AG09319 (cell line): ENCODE data around the gene PROCR.

ENCODE experiments used
- DNase-seq: peaks from one replicate; pipeline ENCODE4 v3.0.0-alpha.2; 2010; ENCODE audit warnings: low read depth; ENCODE audit errors: extremely low read depth
- CTCF ChIP-seq: IDR thresholded peaks from 2 replicates; pipeline ENCODE4 v1.5.1; 2011; ENCODE audit warnings: low read depth, mild to moderate bottlenecking, inconsistent platforms, low read length, moderate library complexity

PROCR gene

GRCh38 chr20:35215066-35215956 is 43.4 kb downstream of the PROCR start:
- no peak for DNase-seq
- TF ChIP-seq CTCF = no peak

- no peak for DNase-seq
- TF ChIP-seq CTCF = no peak
Observed at GRCh38 chr20:35216541-35216940, 44.7 kb downstream of the PROCR start.

GRCh38 chr20:35223941-35224340 is 52.1 kb downstream of the PROCR start:
- TF ChIP-seq CTCF = no peak
- DNase-seq = no peak

- no peak for TF ChIP-seq CTCF
- DNase-seq = no peak
Observed at GRCh38 chr20:35224536-35224935, 52.7 kb downstream of the PROCR start.

- DNase-seq = no peak
- TF ChIP-seq CTCF = no peak
Observed at GRCh38 chr20:35225319-35226125, 53.6 kb downstream of the PROCR start.

- no peak for TF ChIP-seq CTCF
- no peak for DNase-seq
Observed at GRCh38 chr20:35226126-35226883, 54.4 kb downstream of the PROCR start, which contains the start of gene MMP24. Gene MMP24, plus strand, starts transcription at chr20:35226690. Its CDS starts 49 bp downstream, at chr20:35226739.
